Upper lobe of right lung (tissue), 1 donor: Measurements from ENCODE around the gene SLC30A9. TPM values are rescaled to one million over a fixed set of nuclear protein-coding genes. Genes with fewer than 3 reads are reported as not detected.

Experiments used
- ATAC-seq: fragments of 200-7000 bp; cut with Tn5 transposase; one replicate; pipeline ENCODE4 v1.9.1; 2020; ENCODE audit warnings: mild to moderate bottlenecking, moderate library complexity
- DNase-seq: peaks from one replicate; pipeline ENCODE4 v3.0.0-alpha.2; 2020
- H3K27ac ChIP-seq: fragments of 200-600 bp; one replicate; pipeline ENCODE4 v1.8.0; 2022
- H3K27me3 ChIP-seq: fragments of 200-600 bp; one replicate; pipeline ENCODE4 v1.8.0; 2022; ENCODE audit warnings: mild to moderate bottlenecking
- H3K36me3 ChIP-seq: fragments of 200-600 bp; one replicate; pipeline ENCODE4 v1.8.0; 2022
- H3K4me1 ChIP-seq: fragments of 200-600 bp; one replicate; pipeline ENCODE4 v1.8.0; 2022
- H3K4me3 ChIP-seq: fragments of 200-600 bp; one replicate; pipeline ENCODE4 v1.8.0; 2022; ENCODE audit warnings: mild to moderate bottlenecking
- H3K9me3 ChIP-seq: fragments of 200-600 bp; one replicate; pipeline ENCODE4 v1.8.0; 2022
- intact Hi-C: fragments of 100-400 bp; cut with DNase I; formaldehyde crosslinking; loops from one replicate; pipeline ENCODE4 v1.11.0; 2022
- total RNA-seq: library from RNA; stranded (reverse); fragmentation: NEBNext Ultra II Directional; extraction: Animal tissue kit (Norgen Biotek cat#: 25700); gene quantifications from one replicate; pipeline ENCODE4 v1.2.1, GENCODE V29; 2021
- TF ChIP-seq, protein P1 (sequence below): fragments of 200-600 bp; IDR thresholded peaks from one replicate; pipeline ENCODE4 v1.8.0; 2022; ENCODE audit warnings: antibody characterized with exemption
- donor health status: DM: no; HTN: yes; CAD: no; lungs with severe emphysema.

The SLC30A9 gene
- total RNA-seq, 1 donor from 2014 or later: 42.5 TPM

DNA sequence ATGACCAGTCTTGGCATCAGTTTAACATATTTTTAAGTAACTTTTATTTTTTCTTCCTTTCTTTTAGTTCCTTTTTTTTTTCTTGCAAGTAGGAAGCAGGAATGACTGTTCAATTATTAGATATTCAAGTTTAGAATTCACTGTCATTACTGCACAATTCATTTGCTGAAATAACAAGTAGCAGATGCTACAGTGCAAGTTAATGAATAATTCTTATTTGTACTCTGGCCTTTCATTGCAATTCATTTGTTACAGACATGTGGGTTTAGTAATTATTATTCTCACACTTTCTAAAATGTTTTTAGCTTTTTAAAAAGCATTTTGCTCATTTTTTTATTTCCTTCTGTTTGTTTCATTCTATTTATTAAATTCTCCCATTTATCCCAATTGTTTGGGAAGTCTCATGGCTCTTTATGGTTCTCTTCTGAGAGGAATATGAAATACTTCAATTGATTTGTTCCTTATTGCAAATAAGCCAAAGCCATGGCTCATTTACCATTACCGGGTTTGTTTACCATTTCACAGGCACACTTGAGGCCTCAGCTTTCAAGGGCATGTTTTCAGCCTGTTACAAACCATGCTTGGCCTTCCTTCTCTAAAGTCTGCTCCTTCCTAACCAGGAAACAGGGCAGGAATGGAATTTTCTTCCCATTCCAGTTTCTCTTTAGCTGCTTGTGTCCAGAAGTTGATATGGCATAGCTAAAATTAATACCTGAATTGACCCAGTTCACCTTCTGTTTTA is 13.4 kb upstream of the SLC30A9 start:
- intact Hi-C loops: no loop called here
- Histone ChIP-seq H3K27me3 (no peaks in the 10 kb centered on the region), H3K4me1 (no peaks in the 10 kb centered on the region), H3K36me3 (no peaks in the 10 kb centered on the region), H3K27ac (no peak overlapping the region), H3K9me3 (no peaks in the 10 kb centered on the region), H3K4me3 (no peak overlapping the region)
- TF ChIP-seq, protein P1, sequence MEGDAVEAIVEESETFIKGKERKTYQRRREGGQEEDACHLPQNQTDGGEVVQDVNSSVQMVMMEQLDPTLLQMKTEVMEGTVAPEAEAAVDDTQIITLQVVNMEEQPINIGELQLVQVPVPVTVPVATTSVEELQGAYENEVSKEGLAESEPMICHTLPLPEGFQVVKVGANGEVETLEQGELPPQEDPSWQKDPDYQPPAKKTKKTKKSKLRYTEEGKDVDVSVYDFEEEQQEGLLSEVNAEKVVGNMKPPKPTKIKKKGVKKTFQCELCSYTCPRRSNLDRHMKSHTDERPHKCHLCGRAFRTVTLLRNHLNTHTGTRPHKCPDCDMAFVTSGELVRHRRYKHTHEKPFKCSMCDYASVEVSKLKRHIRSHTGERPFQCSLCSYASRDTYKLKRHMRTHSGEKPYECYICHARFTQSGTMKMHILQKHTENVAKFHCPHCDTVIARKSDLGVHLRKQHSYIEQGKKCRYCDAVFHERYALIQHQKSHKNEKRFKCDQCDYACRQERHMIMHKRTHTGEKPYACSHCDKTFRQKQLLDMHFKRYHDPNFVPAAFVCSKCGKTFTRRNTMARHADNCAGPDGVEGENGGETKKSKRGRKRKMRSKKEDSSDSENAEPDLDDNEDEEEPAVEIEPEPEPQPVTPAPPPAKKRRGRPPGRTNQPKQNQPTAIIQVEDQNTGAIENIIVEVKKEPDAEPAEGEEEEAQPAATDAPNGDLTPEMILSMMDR: no peak
- DNase-seq (no peak), ATAC-seq (no peak)

DNA sequence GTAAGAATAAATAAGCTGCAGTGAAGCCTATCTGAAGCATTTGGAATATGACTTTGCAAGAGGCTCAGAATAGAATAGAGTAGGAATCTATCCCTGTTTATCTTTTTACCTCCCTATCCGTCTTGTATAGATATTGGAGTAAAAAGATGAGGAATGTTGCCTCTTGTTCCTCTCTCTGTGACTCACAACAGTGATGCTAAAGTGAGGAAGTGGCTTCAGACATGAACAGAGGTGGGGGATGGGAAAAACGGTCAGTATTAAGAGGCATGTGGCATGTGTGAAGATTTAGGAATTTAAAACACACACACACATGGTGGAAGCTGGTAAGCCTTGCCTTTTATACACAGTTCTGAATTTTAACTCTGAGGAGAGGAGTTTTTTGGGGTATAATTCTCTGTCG is 12.6 kb upstream of the SLC30A9 start:
- Histone ChIP-seq H3K4me1 (no peaks in the 10 kb centered on the region), H3K4me3 (no peak overlapping the region), H3K27me3 (no peaks in the 10 kb centered on the region), H3K36me3 (no peaks in the 10 kb centered on the region), H3K9me3 (no peaks in the 10 kb centered on the region), H3K27ac (no peak overlapping the region)
- intact Hi-C loops: no loop called here
- no peak for DNase-seq
- TF ChIP-seq, protein P1: no peak
- ATAC-seq: no peak

DNA sequence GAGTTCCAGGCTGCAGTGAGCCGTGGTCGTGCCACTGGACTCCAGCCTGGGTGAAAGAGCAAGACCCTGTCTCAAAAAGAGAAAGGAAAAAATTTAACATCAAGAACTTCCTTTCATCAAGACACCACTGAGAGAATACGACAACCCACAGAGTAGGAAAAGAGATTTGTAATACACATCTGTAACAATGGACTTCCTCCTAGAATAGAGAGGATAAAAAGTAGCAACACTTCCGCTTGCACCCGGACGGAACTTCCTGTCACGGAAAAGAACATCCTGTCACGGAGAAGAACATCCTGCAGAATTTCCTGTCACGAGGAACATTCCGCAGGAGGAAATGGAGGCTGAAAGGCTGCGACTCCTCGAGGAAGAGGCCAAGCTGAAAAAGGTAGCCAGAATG is 8.9 kb upstream of the SLC30A9 start, which contains the start of gene DCAF4L1:
TSS of gene DCAF4L1 (plus strand) at position 301 of the 400 bp plus-strand sequence. CDS start at position 338, 37 bp downstream.
- Histone ChIP-seq H3K27me3 (no peaks in the 10 kb centered on the region), H3K27ac (no peak within 1 kb of the TSS), H3K9me3 (no peaks in the 10 kb centered on the region), H3K36me3 (no peaks in the 10 kb centered on the region), H3K4me1 (no peaks in the 10 kb centered on the region), H3K4me3 (no peak within 1 kb of the TSS)
- ATAC-seq (no peak), DNase-seq (no peak)
- intact Hi-C loops: no loop called here
- TF ChIP-seq, protein P1: no peak

DNA sequence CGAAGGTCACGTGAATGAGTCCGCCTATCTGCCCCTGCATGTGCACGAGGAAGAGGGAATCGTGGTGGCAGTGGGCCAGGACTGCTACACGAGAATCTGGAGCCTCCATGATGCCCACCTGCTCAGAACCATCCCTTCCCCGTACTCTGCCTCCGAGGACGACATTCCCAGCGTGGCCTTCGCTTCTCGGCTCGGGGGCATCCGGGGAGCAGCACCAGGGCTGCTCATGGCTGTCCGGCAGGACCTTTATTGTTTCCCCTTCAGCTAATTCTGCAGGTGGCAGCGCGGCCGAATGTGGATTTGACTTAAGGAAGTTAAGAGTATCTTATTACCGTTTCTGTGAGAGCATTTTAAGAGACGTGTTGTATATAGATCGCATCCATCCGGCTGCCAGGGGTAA is 7.6 kb upstream of the SLC30A9 start:
- H3K27me3 ChIP-seq: no peaks in the 10 kb centered on the region
- TF ChIP-seq, protein P1: no peak
- intact Hi-C loops: no loop called here
- no peaks in the 10 kb centered on the region for H3K9me3 ChIP-seq
- no peaks in the 10 kb centered on the region for H3K36me3 ChIP-seq
- no peaks in the 10 kb centered on the region for H3K4me1 ChIP-seq
- no peak overlapping the region for H3K4me3 ChIP-seq
- ATAC-seq (no peak), DNase-seq (no peak)
- no peak overlapping the region for H3K27ac ChIP-seq

DNA sequence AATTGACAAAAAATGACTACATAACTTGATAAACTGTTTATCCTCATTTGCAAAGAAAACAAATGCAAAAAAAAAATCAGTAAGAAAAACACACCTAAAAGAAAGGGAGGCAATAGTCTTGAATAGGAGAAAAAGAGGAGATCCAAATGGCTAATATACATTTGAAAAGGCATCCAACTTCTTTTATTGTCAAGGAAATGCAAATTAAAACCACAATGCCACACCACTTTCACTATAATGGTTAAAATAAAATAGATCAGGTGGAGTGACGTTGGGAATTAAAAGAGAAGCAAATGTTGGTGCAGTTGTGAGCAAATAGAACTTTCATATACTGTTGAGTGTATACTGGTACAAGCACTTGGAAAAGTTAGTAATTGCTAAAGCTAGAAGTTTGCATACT is 5.2 kb upstream of the SLC30A9 start:
- H3K27ac ChIP-seq: no peak overlapping the region
- ATAC-seq (no peak), DNase-seq (no peak)
- H3K36me3 ChIP-seq: no peaks in the 10 kb centered on the region
- H3K4me3 ChIP-seq: no peak overlapping the region
- peaks cover 4% of the 10 kb centered on the region for H3K4me1 ChIP-seq
- TF ChIP-seq, protein P1: no peak
- no peaks in the 10 kb centered on the region for H3K27me3 ChIP-seq
- no peaks in the 10 kb centered on the region for H3K9me3 ChIP-seq
- intact Hi-C loops: no loop called here
